SK-N-SH treated with all-trans-retinoic acid at 6 μM for 48 hours (cell line): ENCODE results near the gene ENTREP3.

Experiments
- BACH2 ChIP-seq: fragments of 250-450 bp; sonication (Bioruptor Pico); IDR thresholded peaks from 2 replicates; pipeline ENCODE4 v1.9.0; 2021; ENCODE audit warnings: mild to moderate bottlenecking, borderline replicate concordance
- SNAI2 ChIP-seq: fragments of 250-450 bp; sonication (Bioruptor Pico); IDR thresholded peaks from 2 replicates; pipeline ENCODE4 v1.5.0; 2020; ENCODE audit warnings: mild to moderate bottlenecking, moderate library complexity
- ZFP3 ChIP-seq: fragments of 250-450 bp; sonication (Bioruptor Pico); IDR thresholded peaks from 2 replicates; pipeline ENCODE4 v1.5.0; 2020; ENCODE audit warnings: mild to moderate bottlenecking, moderate library complexity

- TF ChIP-seq BACH2 (CRISPR knock-in tag) (no peak), ZFP3 (CRISPR knock-in tag) (no peak), SNAI2 (CRISPR knock-in tag) (no peak)
These were observed 3.7 kb downstream of the ENTREP3 start for GRCh38 chr1:155251566-155251965.
